Eye (tissue), 1 donor: ENCODE data around the gene SPATS2L.

ENCODE experiments used
- DNase-seq: peaks from one replicate; pipeline ENCODE4 v3.0.0-alpha.2; 2015

SPATS2L gene

DNA sequence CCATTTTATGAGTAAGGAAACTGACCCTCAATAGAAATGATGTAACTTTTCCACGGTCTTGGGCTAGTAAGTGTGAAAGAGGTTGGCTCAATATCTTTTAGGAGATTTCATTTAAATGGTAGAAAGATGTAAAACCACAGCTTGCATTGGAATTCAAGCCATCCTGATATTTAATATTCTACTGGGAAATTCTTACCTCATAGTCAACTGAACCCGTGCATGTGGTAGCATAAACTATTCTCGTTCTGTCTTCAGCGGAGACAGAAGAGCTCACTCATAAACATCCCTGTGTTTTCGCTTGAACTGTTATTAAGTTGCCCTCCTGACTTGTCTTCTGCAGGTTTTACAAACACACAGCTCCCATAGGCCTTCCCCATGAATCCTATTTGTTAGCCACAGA lies 8.5 kb upstream of the SPATS2L start:
- no peak for DNase-seq

- DNase-seq = no peak
Measured at GRCh38 chr2:200298816-200299215, 7.7 kb upstream of the SPATS2L start.

GRCh38 chr2:200300065-200300464 lies 6.4 kb upstream of the SPATS2L start:
- DNase-seq = no peak

DNA sequence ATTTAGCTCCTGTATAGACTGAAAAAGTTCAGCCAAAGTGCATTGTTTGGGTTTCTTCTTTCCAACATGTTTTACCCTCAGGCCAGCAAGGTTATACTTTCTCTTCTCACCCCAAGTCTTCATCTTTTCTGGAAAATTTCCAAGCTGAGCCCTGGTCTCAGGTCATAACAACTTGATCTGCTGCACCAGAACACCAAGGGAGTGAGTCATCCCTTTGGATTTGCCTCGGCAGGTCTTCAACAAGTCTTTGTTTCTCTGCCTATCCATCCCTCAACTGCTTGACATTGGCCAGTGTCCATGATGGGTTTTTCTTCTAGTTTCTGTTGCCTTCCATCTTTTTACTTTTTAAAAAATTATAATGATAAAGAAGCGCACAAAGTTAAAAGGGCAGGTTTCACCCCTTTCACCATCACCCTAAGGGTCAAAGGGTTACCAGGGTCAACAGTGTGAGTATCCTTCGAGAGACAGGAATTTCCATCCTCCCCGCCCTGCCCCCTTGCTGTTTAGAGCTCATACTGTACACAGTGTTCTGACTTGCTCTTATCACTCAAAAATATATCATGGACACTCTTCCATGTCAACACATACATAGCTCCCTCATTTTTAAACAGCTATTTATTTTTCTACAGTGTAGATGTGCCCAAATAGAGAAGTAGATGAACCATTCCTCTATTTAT lies 5.7 kb upstream of the SPATS2L start:
- DNase-seq = no peak

- no peak for DNase-seq
Measured at GRCh38 chr2:200301953-200302858, 4.3 kb upstream of the SPATS2L start.

GRCh38 chr2:200302940-200303727 lies 3.4 kb upstream of the SPATS2L start:
- DNase-seq = no peak

DNA sequence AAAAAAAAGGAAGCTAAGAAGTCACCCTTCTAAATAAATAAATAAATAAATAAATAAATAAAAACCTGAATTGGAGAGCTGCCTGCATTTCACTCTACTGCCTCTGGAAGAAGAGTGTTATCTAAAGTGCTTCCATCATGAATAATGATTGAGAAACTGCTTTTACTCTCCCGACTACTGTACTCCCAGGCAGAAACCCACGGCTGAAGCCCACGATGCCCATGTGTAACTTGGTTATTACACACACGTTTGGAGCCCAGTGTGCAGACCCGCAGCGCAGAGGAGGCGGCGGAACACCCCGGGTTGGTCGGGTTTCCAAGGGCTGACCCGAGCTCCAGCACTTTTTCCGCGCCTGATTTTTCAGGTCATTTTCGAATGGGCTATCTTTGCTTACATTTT lies 697 bp upstream of the SPATS2L start:
- peak; percentile 87 for DNase-seq

- DNase-seq = peak; percentile 69
Measured at GRCh38 chr2:200306931-200307723, 634 bp downstream of the SPATS2L start.

- peak; percentile 65 for DNase-seq
Measured at GRCh38 chr2:200307724-200308545, 1.4 kb downstream of the SPATS2L start.

GRCh38 chr2:200308546-200309295 lies 2.2 kb downstream of the SPATS2L start:
- peak; percentile 48 for DNase-seq

- DNase-seq = no peak
Measured at GRCh38 chr2:200309296-200310049, 3.0 kb downstream of the SPATS2L start.

- no peak for DNase-seq
Measured at GRCh38 chr2:200310545-200310971, 4.1 kb downstream of the SPATS2L start.

- DNase-seq = no peak
Measured at GRCh38 chr2:200311139-200311538, 4.6 kb downstream of the SPATS2L start.

DNA sequence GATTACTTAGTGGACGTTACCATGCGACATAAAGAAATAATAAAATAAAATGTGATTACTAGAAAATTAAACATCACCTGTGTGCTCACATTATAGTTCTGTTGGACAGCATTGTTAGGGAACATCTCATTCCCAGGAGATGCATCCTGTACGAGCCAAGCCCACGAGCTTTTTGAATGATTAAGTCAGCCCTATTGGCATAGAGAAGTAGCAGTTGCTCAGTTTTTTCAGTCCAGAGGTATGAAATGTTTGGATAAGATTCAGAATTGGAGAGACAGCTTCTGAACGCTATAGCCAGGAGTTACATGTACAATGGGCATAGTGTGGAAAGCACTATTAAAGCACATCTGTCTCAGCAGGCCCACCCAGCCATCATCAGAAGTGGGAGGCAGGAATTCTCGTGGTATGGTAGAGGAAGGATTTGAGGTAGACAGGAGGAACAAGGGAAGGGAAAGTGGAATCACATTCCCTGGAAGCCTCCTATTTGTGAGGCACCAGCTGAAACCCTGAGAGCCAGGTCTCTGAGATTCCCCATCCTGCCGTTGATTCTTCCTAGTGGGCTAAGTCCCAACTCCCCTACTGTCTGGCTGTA lies 8.6 kb downstream of the SPATS2L start:
- DNase-seq = no peak

GRCh38 chr2:200317975-200318374 lies 11.5 kb downstream of the SPATS2L start:
- no peak for DNase-seq

GRCh38 chr2:200318940-200319435 lies 12.5 kb downstream of the SPATS2L start:
- no peak for DNase-seq

DNA sequence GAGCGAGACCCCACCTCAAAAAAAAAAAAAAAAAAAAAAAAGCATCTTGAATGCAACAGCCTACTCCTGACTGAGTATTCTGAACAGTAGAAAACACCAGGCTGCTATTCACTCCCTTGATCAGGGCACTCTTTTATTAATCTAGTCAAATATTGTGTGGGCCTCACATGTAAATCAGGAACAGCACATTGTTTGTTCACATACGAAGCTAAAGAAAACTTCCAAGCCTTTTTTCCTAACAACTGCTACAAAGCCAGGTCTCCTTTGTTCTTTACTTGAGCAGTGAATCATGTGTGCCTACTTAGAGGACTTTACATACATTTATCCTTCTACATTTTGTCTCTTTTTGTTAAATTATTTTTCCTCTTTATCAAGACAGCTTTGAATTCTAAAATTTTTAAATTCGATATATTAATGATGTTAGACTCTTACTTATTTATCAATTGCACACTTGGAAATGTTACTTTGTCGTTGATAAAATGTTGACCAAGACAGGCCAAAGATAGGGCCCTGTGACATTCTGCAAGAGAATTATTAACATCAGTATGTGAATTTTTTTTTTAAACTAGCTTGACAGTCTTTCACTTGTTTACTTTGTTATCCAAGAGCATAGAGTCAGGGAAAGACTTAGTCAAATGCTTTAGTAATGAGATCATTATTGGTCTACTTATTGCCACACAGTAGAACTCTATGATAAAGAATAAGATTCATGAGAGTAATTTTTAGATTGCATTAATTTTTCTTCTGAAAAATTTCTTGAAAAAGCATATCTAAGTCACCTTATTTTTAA lies 13.2 kb downstream of the SPATS2L start:
- peak; percentile 29 for DNase-seq

GRCh38 chr2:200320344-200320743 lies 13.9 kb downstream of the SPATS2L start:
- no peak for DNase-seq

DNA sequence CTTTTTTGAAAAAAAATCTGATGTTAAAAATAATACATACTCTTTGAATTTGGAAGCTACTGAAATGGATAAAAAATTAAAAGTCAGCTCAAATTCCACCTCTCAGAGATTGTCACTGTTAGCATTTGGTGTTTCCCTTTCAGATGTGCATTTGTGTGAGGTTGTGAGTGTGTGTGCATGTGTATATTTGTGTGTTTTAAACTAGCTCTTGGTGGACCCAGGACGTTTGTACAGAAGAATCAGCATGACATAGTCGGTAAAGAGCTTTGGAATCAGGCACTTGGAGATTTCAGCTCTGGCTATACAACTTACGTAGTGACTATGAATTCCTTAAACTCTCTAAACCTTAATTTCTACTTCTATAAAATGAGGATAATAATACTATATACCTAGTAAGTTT lies 14.5 kb downstream of the SPATS2L start:
- DNase-seq = no peak
